GM10266 (cell line): Measurements from ENCODE around the gene LCLAT1.
"Not testable (repeated sequence)": the region's sequence is repeated elsewhere in the genome, so short reads cannot be mapped to it uniquely, and the experiment has no call there.

Source experiments
- DNase-seq: peaks from one replicate; pipeline ENCODE4 v3.0.0; 2012; ENCODE audit errors: extremely low spot score
- CTCF ChIP-seq: IDR thresholded peaks from 2 replicates; pipeline ENCODE4 v1.5.1; 2012; ENCODE audit warnings: mild to moderate bottlenecking, low read depth; ENCODE audit not compliant: control insufficient read depth, insufficient read depth; ENCODE audit errors: missing control alignments

The LCLAT1 gene

GRCh38 chr2:30499681-30500080 lies 52.6 kb downstream of the LCLAT1 start:
- no peak for TF ChIP-seq CTCF
- DNase-seq, result no peak

- no peak for TF ChIP-seq CTCF
- no peak for DNase-seq
Measured at GRCh38 chr2:30500699-30501098, 53.7 kb downstream of the LCLAT1 start.

GRCh38 chr2:30502310-30502709 lies 55.3 kb downstream of the LCLAT1 start:
- DNase-seq, result no peak
- TF ChIP-seq CTCF, result no peak

- peak; percentile 14 for TF ChIP-seq CTCF
- no peak for DNase-seq
Measured at GRCh38 chr2:30503007-30503694, 56.1 kb downstream of the LCLAT1 start.

GRCh38 chr2:30503695-30504052 lies 56.6 kb downstream of the LCLAT1 start:
- no peak for DNase-seq
- no peak for TF ChIP-seq CTCF

- no peak for TF ChIP-seq CTCF
- DNase-seq, result no peak
Measured at GRCh38 chr2:30504731-30505130, 57.7 kb downstream of the LCLAT1 start.

- no peak for TF ChIP-seq CTCF
Measured at GRCh38 chr2:30505500-30506180, 58.6 kb downstream of the LCLAT1 start.

GRCh38 chr2:30507460-30507859 lies 60.4 kb downstream of the LCLAT1 start:
- DNase-seq, result not testable (repeated sequence)

More at GRCh38 chr2:30505500-30506180, 58.6 kb downstream of the LCLAT1 start:
- no peak for DNase-seq
